Karpas-422 (cell line): ENCODE data around the gene FFAR1. TPM values are rescaled to one million over a fixed set of nuclear protein-coding genes. Genes with fewer than 3 reads are reported as not detected.

Experiments used
- DNase-seq: peaks from one replicate; pipeline ENCODE4 v3.0.0-alpha.2; 2015
- H2AFZ ChIP-seq: fragments of 200-600 bp; sonication (generic); 2 replicates; pipeline ENCODE4 v1.6.1; 2014; ENCODE audit warnings: antibody characterized with exemption, low read length, mixed read lengths
- H3K27ac ChIP-seq: fragments of 200-600 bp; sonication (generic); 2 replicates; pipeline ENCODE4 v1.5.1; 2014; ENCODE audit warnings: mild to moderate bottlenecking, low read length, moderate library complexity
- H3K27me3 ChIP-seq: fragments of 200-600 bp; sonication (generic); 2 replicates; pipeline ENCODE4 v1.6.1; 2014; ENCODE audit warnings: low read length, mixed read lengths
- H3K36me3 ChIP-seq: fragments of 200-600 bp; sonication (generic); 2 replicates; pipeline ENCODE4 v1.6.1; 2014; ENCODE audit warnings: low read length, mixed read lengths; ENCODE audit not compliant: insufficient read depth
- H3K4me1 ChIP-seq: fragments of 200-600 bp; sonication (generic); 2 replicates; pipeline ENCODE4 v1.6.1; 2014; ENCODE audit warnings: mild to moderate bottlenecking, low read length, mixed read lengths
- H3K4me2 ChIP-seq: fragments of 200-600 bp; sonication (generic); 2 replicates; pipeline ENCODE4 v1.6.1; 2014; ENCODE audit warnings: low read length, low read depth, mild to moderate bottlenecking; ENCODE audit not compliant: poor library complexity, severe bottlenecking
- H3K4me3 ChIP-seq: fragments of 200-600 bp; sonication (generic); 2 replicates; pipeline ENCODE4 v1.5.1; 2014; ENCODE audit warnings: mild to moderate bottlenecking, antibody characterized with exemption, low read length, mixed read lengths
- H3K79me2 ChIP-seq: fragments of 200-600 bp; sonication (generic); 2 replicates; pipeline ENCODE4 v1.6.1; 2014; ENCODE audit warnings: mild to moderate bottlenecking, low read length, mixed read lengths
- H3K9ac ChIP-seq: fragments of 200-600 bp; sonication (generic); 2 replicates; pipeline ENCODE4 v1.6.0; 2014; ENCODE audit warnings: low read length
- H3K9me2 ChIP-seq: fragments of 200-600 bp; sonication (generic), shearing (Covaris generic); replicated peaks from 2 replicates; pipeline ENCODE4 v1.6.0; 2014; ENCODE audit warnings: mild to moderate bottlenecking, low read length, moderate library complexity; ENCODE audit not compliant: insufficient read depth
- H3K9me3 ChIP-seq: fragments of 300-700, 200-600 bp; sonication (generic); 2 replicates; pipeline ENCODE4 v1.6.1; 2014; ENCODE audit warnings: low read length, mixed read lengths
- H4K20me1 ChIP-seq: fragments of 200-600 bp; sonication (generic); 2 replicates; pipeline ENCODE4 v1.6.1; 2014; ENCODE audit warnings: mild to moderate bottlenecking, antibody characterized with exemption, low read length, low read depth; ENCODE audit not compliant: insufficient read depth
- total RNA-seq: library from RNA; depleted of rRNA; stranded (reverse); fragments of >200 nt; shearing (Covaris generic); gene quantifications from 2 replicates; pipeline ENCODE4 v1.2.3, GENCODE V29; 2014; ENCODE audit warnings: low replicate concordance

The FFAR1 gene
- total RNA-seq, 1 experiment from 2014 or later: 0.34 TPM

DNA sequence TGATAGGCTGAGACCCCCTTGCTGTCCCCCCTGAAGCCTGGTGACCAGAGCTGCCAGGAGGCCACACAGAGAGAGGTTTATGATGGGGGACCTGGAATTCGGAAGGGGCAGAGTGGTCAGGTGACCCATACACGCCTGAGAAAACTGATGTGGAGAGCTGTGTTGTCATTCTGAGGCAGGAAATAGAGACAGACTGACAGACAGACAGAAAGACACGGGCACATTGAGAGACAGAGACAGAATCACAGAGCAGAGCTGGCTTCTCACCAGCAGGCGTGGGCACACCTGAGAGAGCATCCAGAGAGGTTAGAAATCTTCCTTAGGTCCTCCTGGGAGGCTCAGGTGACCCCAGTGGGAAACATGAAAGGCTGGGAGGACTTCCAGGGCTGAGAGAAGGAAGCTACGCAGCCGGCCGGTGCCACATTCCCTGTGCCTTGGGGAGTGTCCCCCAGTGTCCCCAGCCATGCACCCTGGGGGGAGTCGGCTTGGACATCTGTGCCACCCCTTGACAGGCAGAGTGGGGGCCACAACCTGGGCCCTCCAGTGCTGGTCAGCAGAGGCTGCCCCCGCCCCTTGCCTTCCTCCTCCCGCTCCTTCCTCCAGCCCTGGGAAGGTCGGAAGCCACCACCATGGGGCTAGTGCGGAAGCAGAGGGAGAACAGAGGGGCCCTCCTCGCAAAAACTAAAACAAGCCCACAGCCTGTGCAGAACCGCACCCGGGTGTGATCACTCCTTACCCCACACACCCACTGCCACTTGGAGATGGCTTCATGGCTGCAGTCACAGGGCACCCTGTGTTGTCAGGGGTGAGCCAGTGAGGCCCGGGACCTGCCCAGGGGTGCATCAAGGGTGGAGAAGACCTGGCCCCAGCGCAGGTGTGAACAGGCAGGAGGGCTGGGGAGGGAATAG is 2.2 kb downstream of the FFAR1 start:
- no peaks in the 10 kb centered on the region for H3K27me3 ChIP-seq
- no peak overlapping the region for H3K9ac ChIP-seq
- H3K4me3 ChIP-seq: no peak overlapping the region
- no peaks in the 10 kb centered on the region; the same call in 1 of the 2 replicates for H3K36me3 ChIP-seq
- H4K20me1 ChIP-seq: peaks cover 23% of the 10 kb centered on the region
- no peak overlapping the region for H3K4me2 ChIP-seq
- no peaks in the 10 kb centered on the region for H3K9me2 ChIP-seq
- H3K4me1 ChIP-seq: peaks cover 71% of the 10 kb centered on the region
- peak overlapping the region; percentile 39; the same call in 1 of the 2 replicates for H3K27ac ChIP-seq
- no peaks in the 10 kb centered on the region for H3K9me3 ChIP-seq
- DNase-seq: peak; percentile 62
- no peaks in the 10 kb centered on the region for H3K79me2 ChIP-seq
- H2AFZ ChIP-seq: no peak overlapping the region

DNA sequence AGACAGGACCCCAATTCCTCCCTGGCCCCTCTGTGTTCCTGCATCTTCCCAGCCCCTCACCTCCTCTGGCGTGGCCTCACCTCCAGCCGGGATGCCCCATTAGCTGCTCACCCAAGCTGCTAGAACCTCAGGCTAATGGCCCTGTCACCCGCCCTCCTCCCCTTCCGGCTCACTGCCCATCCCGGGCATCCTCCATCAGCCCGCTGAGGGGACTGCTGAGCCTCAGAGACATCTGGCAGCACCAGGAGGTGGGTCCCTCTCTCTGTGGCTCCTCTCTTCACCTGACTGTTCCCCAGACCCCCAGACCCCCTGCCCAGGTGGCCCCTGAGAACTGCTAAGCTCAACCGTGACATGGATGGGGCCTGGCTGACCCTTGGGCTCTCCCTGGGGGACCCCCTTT is 2.9 kb downstream of the FFAR1 start:
- no peaks in the 10 kb centered on the region for H3K9me2 ChIP-seq
- H3K4me1 ChIP-seq: peaks cover 64% of the 10 kb centered on the region
- no peak overlapping the region for H3K9ac ChIP-seq
- no peak overlapping the region for H3K27ac ChIP-seq
- no peaks in the 10 kb centered on the region for H3K9me3 ChIP-seq
- no peaks in the 10 kb centered on the region for H3K79me2 ChIP-seq
- peaks cover 23% of the 10 kb centered on the region for H4K20me1 ChIP-seq
- no peaks in the 10 kb centered on the region for H3K27me3 ChIP-seq
- no peak overlapping the region for H3K4me3 ChIP-seq
- H3K4me2 ChIP-seq: no peak overlapping the region
- peak; percentile 47 for DNase-seq
- H2AFZ ChIP-seq: no peak overlapping the region
- no peaks in the 10 kb centered on the region; the same call in 1 of the 2 replicates for H3K36me3 ChIP-seq

DNA sequence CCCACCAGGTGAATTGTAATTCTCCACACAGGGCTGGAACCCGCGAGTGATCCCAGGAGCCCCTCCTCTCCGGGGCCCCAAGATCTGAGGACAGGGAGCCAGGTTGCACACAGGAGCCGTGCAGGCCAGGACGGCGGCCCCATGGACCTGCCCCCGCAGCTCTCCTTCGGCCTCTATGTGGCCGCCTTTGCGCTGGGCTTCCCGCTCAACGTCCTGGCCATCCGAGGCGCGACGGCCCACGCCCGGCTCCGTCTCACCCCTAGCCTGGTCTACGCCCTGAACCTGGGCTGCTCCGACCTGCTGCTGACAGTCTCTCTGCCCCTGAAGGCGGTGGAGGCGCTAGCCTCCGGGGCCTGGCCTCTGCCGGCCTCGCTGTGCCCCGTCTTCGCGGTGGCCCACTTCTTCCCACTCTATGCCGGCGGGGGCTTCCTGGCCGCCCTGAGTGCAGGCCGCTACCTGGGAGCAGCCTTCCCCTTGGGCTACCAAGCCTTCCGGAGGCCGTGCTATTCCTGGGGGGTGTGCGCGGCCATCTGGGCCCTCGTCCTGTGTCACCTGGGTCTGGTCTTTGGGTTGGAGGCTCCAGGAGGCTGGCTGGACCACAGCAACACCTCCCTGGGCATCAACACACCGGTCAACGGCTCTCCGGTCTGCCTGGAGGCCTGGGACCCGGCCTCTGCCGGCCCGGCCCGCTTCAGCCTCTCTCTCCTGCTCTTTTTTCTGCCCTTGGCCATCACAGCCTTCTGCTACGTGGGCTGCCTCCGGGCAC is 3.9 kb downstream of the FFAR1 start:
- H3K27me3 ChIP-seq: no peaks in the 10 kb centered on the region
- no peaks in the 10 kb centered on the region for H3K9me3 ChIP-seq
- H4K20me1 ChIP-seq: peaks cover 19% of the 10 kb centered on the region
- no peaks in the 10 kb centered on the region for H3K36me3 ChIP-seq
- H3K9ac ChIP-seq: no peak overlapping the region
- no peak overlapping the region for H3K4me3 ChIP-seq
- H3K4me1 ChIP-seq: peaks cover 54% of the 10 kb centered on the region
- peak; percentile 21 for DNase-seq
- no peak overlapping the region for H2AFZ ChIP-seq
- H3K27ac ChIP-seq: no peak overlapping the region
- no peaks in the 10 kb centered on the region for H3K79me2 ChIP-seq
- H3K4me2 ChIP-seq: no peak overlapping the region
- H3K9me2 ChIP-seq: no peaks in the 10 kb centered on the region

DNA sequence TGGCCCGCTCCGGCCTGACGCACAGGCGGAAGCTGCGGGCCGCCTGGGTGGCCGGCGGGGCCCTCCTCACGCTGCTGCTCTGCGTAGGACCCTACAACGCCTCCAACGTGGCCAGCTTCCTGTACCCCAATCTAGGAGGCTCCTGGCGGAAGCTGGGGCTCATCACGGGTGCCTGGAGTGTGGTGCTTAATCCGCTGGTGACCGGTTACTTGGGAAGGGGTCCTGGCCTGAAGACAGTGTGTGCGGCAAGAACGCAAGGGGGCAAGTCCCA is 4.4 kb downstream of the FFAR1 start:
- H3K4me2 ChIP-seq: no peak overlapping the region
- DNase-seq: no peak

DNA sequence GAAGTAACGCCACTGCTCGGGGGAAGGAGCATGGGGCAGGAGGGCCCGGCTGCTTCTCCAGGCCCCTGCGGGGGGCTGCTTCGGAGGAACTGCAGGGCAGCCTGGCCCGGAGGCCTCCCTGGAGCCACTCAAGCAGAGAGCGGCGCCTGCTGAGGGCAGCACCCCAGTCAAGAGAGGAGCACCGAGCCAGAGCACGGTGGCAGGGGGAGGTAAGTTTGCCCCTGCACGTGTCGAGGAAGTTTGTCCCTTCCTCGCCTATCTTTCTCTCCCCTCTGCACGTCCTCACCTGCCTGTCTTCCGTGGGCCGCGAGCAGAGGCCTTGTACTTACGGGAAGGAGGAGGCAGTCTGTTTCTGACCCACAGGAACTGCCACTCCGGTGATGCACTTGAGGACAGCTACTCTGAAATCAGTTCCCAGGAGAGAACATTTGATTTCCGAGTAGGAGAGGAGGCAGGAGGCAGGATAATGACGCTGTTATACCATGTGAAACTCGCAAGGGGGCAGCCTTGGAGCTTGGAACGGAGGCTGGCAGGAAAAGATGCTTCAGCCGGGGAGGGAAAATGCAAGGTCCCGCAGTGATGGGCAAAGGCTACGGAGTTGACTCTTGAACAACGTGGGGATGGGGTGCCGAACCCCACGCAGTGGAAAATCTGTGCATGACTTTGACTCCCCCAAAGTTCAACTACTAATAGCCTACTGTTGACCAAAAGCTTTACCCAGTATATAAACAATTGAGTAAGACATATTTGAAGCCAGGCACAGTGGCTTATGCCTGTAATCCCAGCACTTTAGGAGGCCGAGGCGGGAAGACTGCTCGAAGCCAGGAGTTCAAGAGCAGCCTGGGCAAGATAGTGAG is 5.0 kb downstream of the FFAR1 start:
- no peaks in the 10 kb centered on the region for H3K27me3 ChIP-seq
- H3K9me2 ChIP-seq: no peaks in the 10 kb centered on the region
- H4K20me1 ChIP-seq: peaks cover 19% of the 10 kb centered on the region
- H3K9me3 ChIP-seq: no peaks in the 10 kb centered on the region
- DNase-seq: peak; percentile 87
- no peak overlapping the region for H3K4me3 ChIP-seq
- no peaks in the 10 kb centered on the region for H3K36me3 ChIP-seq
- peak overlapping the region; percentile 44 for H3K4me2 ChIP-seq
- no peak overlapping the region for H2AFZ ChIP-seq
- no peak overlapping the region for H3K27ac ChIP-seq
- no peaks in the 10 kb centered on the region for H3K79me2 ChIP-seq
- H3K9ac ChIP-seq: no peak overlapping the region
- peaks cover 43% of the 10 kb centered on the region for H3K4me1 ChIP-seq

More for the DNA sequence above, 4.4 kb downstream of the FFAR1 start:
- Histone ChIP-seq H3K36me3 (no peaks in the 10 kb centered on the region), H3K9me2 (no peaks in the 10 kb centered on the region), H3K79me2 (no peaks in the 10 kb centered on the region), H2AFZ (no peak overlapping the region), H3K27me3 (no peaks in the 10 kb centered on the region), H3K9me3 (no peaks in the 10 kb centered on the region), H3K9ac (no peak overlapping the region), H4K20me1 (peaks cover 19% of the 10 kb centered on the region), H3K4me3 (no peak overlapping the region), H3K27ac (no peak overlapping the region), H3K4me1 (peaks cover 48% of the 10 kb centered on the region)

DNA sequence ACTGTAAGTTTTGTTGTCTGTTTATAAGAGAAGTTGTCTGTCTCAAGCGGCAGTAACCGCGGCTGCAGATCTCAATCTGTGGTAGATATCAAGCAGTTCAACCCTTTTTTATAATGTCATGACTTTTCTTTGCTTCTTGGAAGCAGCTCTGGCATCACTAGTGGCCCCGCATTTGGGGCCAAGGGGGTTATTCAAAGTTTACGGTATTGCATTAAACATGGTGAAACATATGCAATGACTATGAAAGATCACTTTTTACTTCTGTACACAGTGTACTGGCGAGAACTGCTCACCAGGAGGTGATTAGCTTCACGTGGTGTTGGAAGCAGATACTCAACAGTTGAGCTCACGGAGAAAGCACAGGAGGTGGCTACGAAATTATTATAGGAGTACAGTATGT is 5.9 kb downstream of the FFAR1 start:
- Histone ChIP-seq H3K4me3 (no peak overlapping the region), H4K20me1 (peaks cover 9% of the 10 kb centered on the region)

DNA sequence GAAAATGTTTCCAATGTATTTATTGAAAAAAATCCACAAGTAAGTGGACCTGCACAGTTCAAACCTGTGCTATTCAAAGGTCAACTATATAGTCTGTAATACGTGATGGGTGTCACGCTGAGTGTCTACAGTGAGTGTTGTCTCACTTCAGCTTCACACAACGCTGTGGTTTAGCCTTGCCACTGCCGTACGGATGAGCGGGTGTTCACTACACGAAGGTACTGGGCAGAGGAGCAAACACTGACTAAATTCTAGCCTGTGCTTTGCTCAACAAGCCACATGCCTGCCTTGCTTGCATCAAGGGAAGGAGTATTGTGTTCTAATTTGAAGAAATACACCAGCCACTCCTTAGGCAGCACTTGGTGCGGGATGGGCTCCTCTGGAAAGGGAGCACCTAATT is 7.2 kb downstream of the FFAR1 start:
- Histone ChIP-seq H3K4me2 (no peak overlapping the region), H3K36me3 (no peaks in the 10 kb centered on the region), H3K9me3 (no peaks in the 10 kb centered on the region), H3K27ac (no peak overlapping the region), H2AFZ (no peak overlapping the region), H3K9me2 (no peaks in the 10 kb centered on the region), H4K20me1 (0 out of 2 replicates have a peak, but pooled peaks cover 3% of the 10 kb centered on the region), H3K79me2 (no peaks in the 10 kb centered on the region), H3K27me3 (no peaks in the 10 kb centered on the region), H3K9ac (no peak overlapping the region), H3K4me1 (peaks cover 21% of the 10 kb centered on the region), H3K4me3 (no peak overlapping the region)
- no peak for DNase-seq

More for the DNA sequence above, 5.9 kb downstream of the FFAR1 start:
- H3K36me3 ChIP-seq: no peaks in the 10 kb centered on the region
- DNase-seq: peak; percentile 36
- H3K9me2 ChIP-seq: no peaks in the 10 kb centered on the region
- H3K27ac ChIP-seq: no peak overlapping the region
- H3K9me3 ChIP-seq: no peaks in the 10 kb centered on the region
- H3K4me2 ChIP-seq: no peak overlapping the region
- no peaks in the 10 kb centered on the region for H3K79me2 ChIP-seq
- H2AFZ ChIP-seq: no peak overlapping the region
- H3K27me3 ChIP-seq: no peaks in the 10 kb centered on the region
- no peak overlapping the region for H3K9ac ChIP-seq
- peaks cover 33% of the 10 kb centered on the region for H3K4me1 ChIP-seq
